ENCODE results near the gene CCHCR1. TPM values are rescaled to one million over a fixed set of nuclear protein-coding genes. Genes with fewer than 3 reads are reported as not detected.
"Not testable (repeated sequence)": the region's sequence is repeated elsewhere in the genome, so short reads cannot be mapped to it uniquely, and the experiment has no call there.

The CCHCR1 gene
- 14.7 TPM for total RNA-seq

GRCh38 chr6:31157513-31158139 is at the start of gene CCHCR1:
CCHCR1 (minus strand) TSS chr6:31157802; CDS start chr6:31157600, 202 bp downstream.
- TF ChIP-seq CTCF (IDR thresholded peaks at IDR 0.05) = no peak
- no peaks in the 10 kb centered on the region for H3K9me3 ChIP-seq
- peaks cover 0 to 5% of the 10 kb centered on the region in 2 donors for H3K36me3 ChIP-seq
- H3K27ac ChIP-seq = peak within 1 kb of the TSS; percentile 53 to 70
- intact Hi-C loops (cut with DNase I) = loop anchor here (1.0 kb wide), 3 partner anchors 20 to 115 kb away; partner anchors contain the start of gene HLA-C
- peaks cover 0 to 17% of the 10 kb centered on the region in 2 donors for H3K4me1 ChIP-seq
- DNase-seq (ENCODE audit: low spot score in 2 of 2) = no peak
- H3K27me3 ChIP-seq = no peaks in the 10 kb centered on the region
- H3K4me3 ChIP-seq = peak within 1 kb of the TSS; percentile 70 to 86

- H3K27ac ChIP-seq = no peak overlapping the region
- no peaks in the 10 kb centered on the region for H3K9me3 ChIP-seq
- peaks cover 5 to 14% of the 10 kb centered on the region in 2 donors for H3K4me1 ChIP-seq
- intact Hi-C loops (cut with DNase I) = loop anchor here (10.0 kb wide), 2 partner anchors 1451 to 1649 kb away; partner anchors contain the start of genes PSMB9 and TAP1
- no peaks in the 10 kb centered on the region for H3K27me3 ChIP-seq
- TF ChIP-seq CTCF (IDR thresholded peaks at IDR 0.05) = no peak
- H3K4me3 ChIP-seq = no peak overlapping the region
- DNase-seq (ENCODE audit: low spot score in 2 of 2) = no peak
- no peaks in the 10 kb centered on the region for H3K36me3 ChIP-seq
These were observed 48.0 kb upstream of the CCHCR1 start for GRCh38 chr6:31205638-31206037.

- no peak for TF ChIP-seq CTCF (IDR thresholded peaks at IDR 0.05)
- Histone ChIP-seq H3K27ac (peak overlapping the region in 1 of 2 donors; percentile 61), H3K4me1 (peaks cover 5 to 14% of the 10 kb centered on the region in 2 donors), H3K36me3 (no peaks in the 10 kb centered on the region), H3K4me3 (no peak overlapping the region), H3K9me3 (no peaks in the 10 kb centered on the region), H3K27me3 (no peaks in the 10 kb centered on the region)
- intact Hi-C loops (cut with DNase I) = loop anchor here (10.0 kb wide), 2 partner anchors 1450 to 1650 kb away; partner anchors contain the start of genes PSMB9 and TAP1
- DNase-seq (ENCODE audit: low spot score in 2 of 2) = peak in 1 of 2 donors; percentile 38
These were observed 47.1 kb upstream of the CCHCR1 start for GRCh38 chr6:31204751-31205145.

- Histone ChIP-seq H3K36me3 (no peaks in the 10 kb centered on the region), H3K9me3 (no peaks in the 10 kb centered on the region), H3K27ac (peak overlapping the region; percentile 61 to 72), H3K4me1 (peaks cover 5 to 18% of the 10 kb centered on the region in 2 donors), H3K27me3 (no peaks in the 10 kb centered on the region), H3K4me3 (peak overlapping the region; percentile 43 to 56)
- intact Hi-C loops (cut with DNase I) = loop anchor here (10.0 kb wide), 2 partner anchors 1449 to 1651 kb away; partner anchors contain the start of genes PSMB9 and TAP1
- peak in 1 of 2 donors; percentile 63 for DNase-seq (ENCODE audit: low spot score in 2 of 2)
- TF ChIP-seq CTCF (IDR thresholded peaks at IDR 0.05) = no peak
These were observed 45.9 kb upstream of the CCHCR1 start for GRCh38 chr6:31203345-31203979.

GRCh38 chr6:31202259-31203166 is 44.9 kb upstream of the CCHCR1 start:
- no peak for TF ChIP-seq CTCF (IDR thresholded peaks at IDR 0.05)
- H3K9me3 ChIP-seq = no peaks in the 10 kb centered on the region
- H3K4me3 ChIP-seq = no peak overlapping the region
- DNase-seq (ENCODE audit: low spot score in 2 of 2) = no peak
- H3K4me1 ChIP-seq = peaks cover 5 to 21% of the 10 kb centered on the region in 2 donors
- intact Hi-C loops (cut with DNase I) = loop anchor here (10.0 kb wide), 2 partner anchors 1448 to 1652 kb away; partner anchors contain the start of genes PSMB9 and TAP1
- peak overlapping the region; percentile 61 to 72 for H3K27ac ChIP-seq
- H3K36me3 ChIP-seq = no peaks in the 10 kb centered on the region
- no peaks in the 10 kb centered on the region for H3K27me3 ChIP-seq

- not testable (repeated sequence) for H3K27me3 ChIP-seq; H3K9me3 ChIP-seq; DNase-seq (ENCODE audit: low spot score in 2 of 2); H3K36me3 ChIP-seq
- H3K27ac ChIP-seq = peak overlapping the region; percentile 95 to 97
- peaks cover 5 to 16% of the 10 kb centered on the region in 2 donors for H3K4me1 ChIP-seq
- intact Hi-C loops (cut with DNase I) = loop anchor here (5.0 kb wide), 1 partner anchor 998 kb away; no protein-coding TSS in a partner anchor
- H3K4me3 ChIP-seq = peak overlapping the region; percentile 73 to 81
These were observed 41.5 kb upstream of the CCHCR1 start for GRCh38 chr6:31199105-31199452.
